Endodermal cell (in vitro differentiated cells): ENCODE results near the gene ORAI1. TPM values are rescaled to one million over a fixed set of nuclear protein-coding genes. Genes with fewer than 3 reads are reported as not detected.

ENCODE experiments used
- DNase-seq: peaks from one replicate; pipeline ENCODE4 v3.0.0-alpha.2; 2017
- H3K27ac ChIP-seq: 2 replicates; pipeline ENCODE4 v1.5.1; 2013; ENCODE audit warnings: mild to moderate bottlenecking, low read depth, low read length, moderate library complexity
- H3K27me3 ChIP-seq: 2 replicates; pipeline ENCODE4 v1.6.1; 2013; ENCODE audit warnings: mild to moderate bottlenecking, low read length, moderate library complexity; ENCODE audit not compliant: insufficient read depth, control insufficient read depth, poor library complexity, severe bottlenecking
- H3K36me3 ChIP-seq: 2 replicates; pipeline ENCODE4 v1.7.0; 2013; ENCODE audit warnings: mild to moderate bottlenecking, low read length, moderate library complexity; ENCODE audit not compliant: control insufficient read depth, insufficient read depth
- H3K4me1 ChIP-seq: one replicate; pipeline ENCODE4 v1.7.0; 2013; ENCODE audit warnings: low read length; ENCODE audit not compliant: control insufficient read depth, insufficient read depth
- H3K4me3 ChIP-seq: 2 replicates; pipeline ENCODE4 v1.5.1; 2013; ENCODE audit warnings: mild to moderate bottlenecking, low read length, moderate library complexity
- H3K9ac ChIP-seq: 2 replicates; pipeline ENCODE4 v1.6.1; 2013; ENCODE audit warnings: mild to moderate bottlenecking, low read length, moderate library complexity; ENCODE audit not compliant: poor library complexity, severe bottlenecking; ENCODE audit errors: extremely low read depth
- H3K9me3 ChIP-seq: 2 replicates; pipeline ENCODE4 v1.6.1; 2013; ENCODE audit warnings: mild to moderate bottlenecking, low read length, moderate library complexity; ENCODE audit not compliant: control insufficient read depth
- H3K27ac Mint-ChIP-seq: 2 replicates; pipeline ENCODE4 v1.8.0; 2020; ENCODE audit warnings: mixed read lengths
- H3K27me3 Mint-ChIP-seq: 2 replicates; pipeline ENCODE4 v1.8.0; 2021; ENCODE audit warnings: mild to moderate bottlenecking, mixed read lengths; ENCODE audit not compliant: insufficient read depth
- H3K36me3 Mint-ChIP-seq: 2 replicates; pipeline ENCODE4 v1.8.0; 2020; ENCODE audit warnings: low read depth, mixed read lengths
- H3K4me1 Mint-ChIP-seq: 2 replicates; pipeline ENCODE4 v1.8.0; 2020; ENCODE audit warnings: mixed read lengths
- H3K4me3 Mint-ChIP-seq: 2 replicates; pipeline ENCODE4 v1.8.0; 2020; ENCODE audit warnings: mild to moderate bottlenecking, moderate library complexity, mixed read lengths
- H3K9me3 Mint-ChIP-seq: 2 replicates; pipeline ENCODE4 v1.8.0; 2020; ENCODE audit warnings: mild to moderate bottlenecking, mixed read lengths
- WGBS, 2 experiments: methylation state at CpG; one replicate each; pipeline versions ENCODE4 v1.1.5 to v1.1.7; 2013; ENCODE audit warnings: missing lambda C conversion rate in 2 of 2, mixed read lengths in 1 of 2; ENCODE audit not compliant: insufficient coverage in 1 of 2, insufficient read length in 1 of 2; 5-methylcytosine and 5-hydroxymethylcytosine counted together
- total RNA-seq, 2 donors: library from RNA; stranded (reverse); fragmentation: NEBNext Ultra II Directional in 1 of 2; extraction: Animal tissue kit (Norgen Biotek cat#: 25700) in 1 of 2; gene quantifications; 2 replicates in 1 of 2; 3 replicates in 1 of 2; pipeline ENCODE4 v1.2.1, GENCODE V29; 2021
- TF ChIP-seq, protein P1 (sequence below): fragments of 200-600 bp; sonication (generic); conservative IDR thresholded peaks from 2 replicates; pipeline ENCODE4 v1.5.0; 2021; ENCODE audit warnings: antibody characterized with exemption, mild to moderate bottlenecking

Gene ORAI1
- total RNA-seq, 2 donors from 2014 or later = 35.3 to 39.2 TPM

DNA sequence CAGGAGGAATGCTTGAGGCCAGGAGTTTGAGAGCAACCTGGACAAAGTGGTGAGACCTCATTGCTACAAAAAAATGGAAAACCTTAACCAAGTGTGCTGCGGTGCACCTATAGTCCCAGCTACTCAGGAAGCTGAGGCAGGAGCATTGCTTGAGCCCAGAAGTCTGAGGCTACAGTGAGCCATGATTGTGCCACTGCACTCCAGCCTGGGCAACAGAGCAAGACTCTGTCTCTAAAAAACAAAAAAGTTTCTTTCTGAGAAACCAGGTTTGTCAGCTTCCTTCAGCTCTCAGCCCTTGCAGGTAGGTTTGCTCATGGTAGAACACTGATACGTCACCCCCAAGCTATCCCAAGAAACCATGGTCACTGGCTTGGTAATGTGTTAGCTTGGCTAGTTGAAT, 63.1 kb downstream of the ORAI1 start:
- no peaks in the 10 kb centered on the region for H3K36me3 ChIP-seq
- Mint-ChIP-seq H3K36me3 (no peaks in the 10 kb centered on the region), H3K27me3 (no peaks in the 10 kb centered on the region), H3K9me3 (no peaks in the 10 kb centered on the region), H3K4me3 (no peak overlapping the region), H3K4me1 (peaks cover 2% of the 10 kb centered on the region), H3K27ac (no peak overlapping the region)
- no peaks in the 10 kb centered on the region for H3K9me3 ChIP-seq
- H3K27ac ChIP-seq = no peak overlapping the region
- WGBS, 2 experiments = 99 to 100% methylated on average over 2 of the region's 2 CpGs
- no peak overlapping the region for H3K9ac ChIP-seq
- H3K4me3 ChIP-seq = no peak overlapping the region
- DNase-seq = no peak
- no peaks in the 10 kb centered on the region for H3K27me3 ChIP-seq
- TF ChIP-seq, protein P1, sequence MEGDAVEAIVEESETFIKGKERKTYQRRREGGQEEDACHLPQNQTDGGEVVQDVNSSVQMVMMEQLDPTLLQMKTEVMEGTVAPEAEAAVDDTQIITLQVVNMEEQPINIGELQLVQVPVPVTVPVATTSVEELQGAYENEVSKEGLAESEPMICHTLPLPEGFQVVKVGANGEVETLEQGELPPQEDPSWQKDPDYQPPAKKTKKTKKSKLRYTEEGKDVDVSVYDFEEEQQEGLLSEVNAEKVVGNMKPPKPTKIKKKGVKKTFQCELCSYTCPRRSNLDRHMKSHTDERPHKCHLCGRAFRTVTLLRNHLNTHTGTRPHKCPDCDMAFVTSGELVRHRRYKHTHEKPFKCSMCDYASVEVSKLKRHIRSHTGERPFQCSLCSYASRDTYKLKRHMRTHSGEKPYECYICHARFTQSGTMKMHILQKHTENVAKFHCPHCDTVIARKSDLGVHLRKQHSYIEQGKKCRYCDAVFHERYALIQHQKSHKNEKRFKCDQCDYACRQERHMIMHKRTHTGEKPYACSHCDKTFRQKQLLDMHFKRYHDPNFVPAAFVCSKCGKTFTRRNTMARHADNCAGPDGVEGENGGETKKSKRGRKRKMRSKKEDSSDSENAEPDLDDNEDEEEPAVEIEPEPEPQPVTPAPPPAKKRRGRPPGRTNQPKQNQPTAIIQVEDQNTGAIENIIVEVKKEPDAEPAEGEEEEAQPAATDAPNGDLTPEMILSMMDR = no peak
- H3K4me1 ChIP-seq = no peaks in the 10 kb centered on the region

Other genes with a start within 250 kb of the ORAI1 start
- 10 to 100 TPM; 72.6 to 74.7 TPM for gene RNF34, start 226.4 kb upstream of the ORAI1 start, total RNA-seq
- 100 to 1,000 TPM; 103 to 125 TPM for gene KDM2B, start 45.5 kb upstream of the ORAI1 start, total RNA-seq
- gene MORN3, start 43.1 kb downstream of the ORAI1 start, total RNA-seq = 1 to 10 TPM; 1.4 to 1.6 TPM
- gene TMEM120B, start 86.2 kb downstream of the ORAI1 start, total RNA-seq = 10 to 100 TPM; 21.8 to 25.3 TPM
- 10 to 100 TPM; 31.0 to 35.6 TPM for gene RHOF, start 167.2 kb downstream of the ORAI1 start, total RNA-seq
- 10 to 100 TPM; 30.7 to 32.6 TPM for gene SETD1B, start 177.5 kb downstream of the ORAI1 start, total RNA-seq
- gene HPD, start 232.3 kb downstream of the ORAI1 start, total RNA-seq = under 1 TPM; 0.55 to 0.71 TPM